ENCODE measurements around the gene SMNDC1.

- TF ChIP-seq BCL3 (IDR thresholded peaks at IDR 0.05; ENCODE audit: borderline replicate concordance, insufficient read depth, low read depth, low read length, poor library complexity, severe bottlenecking), result no peak
- TF ChIP-seq POLR2A (IDR thresholded peaks at IDR 0.05; ENCODE audit: low read depth, low read length), result no peak
- TF ChIP-seq MTA2 (IDR thresholded peaks at IDR 0.05; ENCODE audit: low read depth), result no peak
- TF ChIP-seq HDAC6 (IDR thresholded peaks at IDR 0.05; ENCODE audit: unreplicated experiment), result no peak
- no peak for TF ChIP-seq CTCF (IDR thresholded peaks at IDR 0.05 in 2 of 3, conservative IDR thresholded peaks at IDR 0.05 in 1 of 3; ENCODE audit: control insufficient read depth in 2 of 3, extremely low read depth in 1 of 3, insufficient read depth in 1 of 3, low read depth in 3 of 3, low read length in 3 of 3)
- TF ChIP-seq EP300 (IDR thresholded peaks at IDR 0.05; ENCODE audit: borderline replicate concordance in 1 of 2, control insufficient read depth in 1 of 2, low read depth in 2 of 2, low read length in 2 of 2), result no peak
- TF ChIP-seq CREM (IDR thresholded peaks at IDR 0.05; ENCODE audit: low read depth), result no peak
These were observed 48.2 kb upstream of the SMNDC1 start for GRCh38 chr10:110352930-110353243.
